Heart left ventricle (tissue), 16 donors: ENCODE measurements around the gene SUDS3. TPM values are rescaled to one million over a fixed set of nuclear protein-coding genes. Genes with fewer than 3 reads are reported as not detected.

Experiments used
- ATAC-seq, 4 donors: fragments of 200-7000 bp; cut with Tn5 transposase; one replicate each; pipeline ENCODE4 v1.9.1; 2020 to 2022; ENCODE audit warnings: moderate library complexity in 4 of 4, mild to moderate bottlenecking in 3 of 4, moderate number of reproducible peaks in 1 of 4
- DNase-seq, 5 donors: peaks; one replicate each; pipeline ENCODE4 v3.0.0-alpha.2; 2020
- H3K27ac ChIP-seq, 12 donors: fragments of 200-600 bp; sonication (generic) in 4 of 12; one replicate each; pipeline versions ENCODE4 v1.5.0 to v1.8.0; 2016 to 2022; ENCODE audit warnings: mild to moderate bottlenecking in 2 of 12
- H3K27me3 ChIP-seq, 9 donors: fragments of 200-600 bp; sonication (generic) in 2 of 9; one replicate each; pipeline versions ENCODE4 v1.5.1 to v1.8.0; 2016 to 2022; ENCODE audit warnings: mild to moderate bottlenecking in 3 of 9
- H3K36me3 ChIP-seq, 9 donors: fragments of 200-600 bp; sonication (generic) in 2 of 9; one replicate each; pipeline versions ENCODE4 v1.5.0 to v1.8.0; 2018 to 2022; ENCODE audit warnings: mild to moderate bottlenecking in 2 of 9
- H3K4me1 ChIP-seq, 12 donors: fragments of 200-600 bp; sonication (generic) in 4 of 12; one replicate each; pipeline versions ENCODE4 v1.5.0 to v1.8.0; 2016 to 2022; ENCODE audit warnings: mild to moderate bottlenecking in 3 of 12
- H3K4me3 ChIP-seq, 12 donors: fragments of 200-600 bp; sonication (generic) in 4 of 12; one replicate each; pipeline versions ENCODE4 v1.5.0 to v1.8.0; 2017 to 2022; ENCODE audit warnings: mild to moderate bottlenecking in 9 of 12, moderate library complexity in 4 of 12
- H3K9me3 ChIP-seq, 12 donors: fragments of 200-600 bp; sonication (generic) in 4 of 12; one replicate each; pipeline versions ENCODE4 v1.5.0 to v1.8.0; 2016 to 2022; ENCODE audit warnings: mild to moderate bottlenecking in 1 of 12
- POLR2A ChIP-seq, 2 donors: fragments of 450-650 bp; IDR thresholded peaks; one replicate each; pipeline ENCODE4 v1.6.1; 2017; ENCODE audit warnings: antibody characterized with exemption in 2 of 2, mild to moderate bottlenecking in 2 of 2, moderate library complexity in 2 of 2
- WGBS, 4 donors: extraction: QIAGEN DNeasy Blood & Tissue Kit in 2 of 4; methylation state at CpG; one replicate each; pipeline versions ENCODE4 v1.1.5 to v1.1.7; 2013 to 2018; 5-methylcytosine and 5-hydroxymethylcytosine counted together
- intact Hi-C, 10 donors: fragments of 100-400 bp; cut with DNase I; formaldehyde crosslinking; loops; one replicate each; pipeline versions ENCODE4 v1.11.1 to v1.14.2; 2022
- polyA plus RNA-seq, 2 donors: library from polyadenylated mRNA; stranded (reverse); fragments of 200-250 nt; gene quantifications; one replicate each; pipeline ENCODE4 v1.2.3, GENCODE V29; 2013
- total RNA-seq, 9 donors: library from RNA; depleted of rRNA in 2 of 9; stranded (reverse); fragments of >200 nt in 2 of 9; fragmentation: NEBNext Ultra II Directional in 3 of 9; extraction: Animal tissue kit (Norgen Biotek cat#: 25700) in 3 of 9; gene quantifications; one replicate each; pipeline versions ENCODE4 v1.1.0 to v1.2.4, GENCODE V29; 2016 to 2023
- TF ChIP-seq, protein P1 (sequence below), 12 donors: fragments of 200-600 bp; sonication (generic) in 4 of 12; IDR thresholded peaks; one replicate each; pipeline versions ENCODE4 v1.5.0 to v1.8.0; 2018 to 2022; ENCODE audit warnings: antibody characterized with exemption in 12 of 12, mild to moderate bottlenecking in 5 of 12
- donor health status: ischemic (EF 13 %, LVEDD 7.1; RV severe dilation, severe dysfunction).
- donor health status: healthy with polysubstance abuse.
- donor health status: DM: no; HTN: yes; CAD: no.
- donor health status: DM: no; HTN: no; CAD: no.
- donor health status: ischemic (EF 25% LVEDD 6.9; RV normal size, moderate dysfunction).
- donor health status: ischemic (EF 25% LVEDD 5.7; RV mildly dilated, moderate dysfunction).
- donor health status: healthy.
- donor health status: DM: yes; HTN: yes; CAD: no.
- donor health status: ischemic (EF 35%, LVEDD 5.7; RV mildly dilated, moderate dysfunction).
- donor health status: nonischemic (EF 11% LVEDD 7.7; RV severe dilation, severe dysfunction).
- donor health status: DM: yes; HTN: yes; CAD: no.
- donor health status: PGD.
- donor health status: ischemic (EF 29% LVEDD 5.4; RV normal size, mild dysfunction).
- donor health status: nonischemic (EF 23%, LVEDD 6.1; RV moderate dilation, normal function).

SUDS3 gene
- total and polyA plus RNA-seq, 11 donors = 8.0 to 32.1 (median 21.4) TPM

DNA sequence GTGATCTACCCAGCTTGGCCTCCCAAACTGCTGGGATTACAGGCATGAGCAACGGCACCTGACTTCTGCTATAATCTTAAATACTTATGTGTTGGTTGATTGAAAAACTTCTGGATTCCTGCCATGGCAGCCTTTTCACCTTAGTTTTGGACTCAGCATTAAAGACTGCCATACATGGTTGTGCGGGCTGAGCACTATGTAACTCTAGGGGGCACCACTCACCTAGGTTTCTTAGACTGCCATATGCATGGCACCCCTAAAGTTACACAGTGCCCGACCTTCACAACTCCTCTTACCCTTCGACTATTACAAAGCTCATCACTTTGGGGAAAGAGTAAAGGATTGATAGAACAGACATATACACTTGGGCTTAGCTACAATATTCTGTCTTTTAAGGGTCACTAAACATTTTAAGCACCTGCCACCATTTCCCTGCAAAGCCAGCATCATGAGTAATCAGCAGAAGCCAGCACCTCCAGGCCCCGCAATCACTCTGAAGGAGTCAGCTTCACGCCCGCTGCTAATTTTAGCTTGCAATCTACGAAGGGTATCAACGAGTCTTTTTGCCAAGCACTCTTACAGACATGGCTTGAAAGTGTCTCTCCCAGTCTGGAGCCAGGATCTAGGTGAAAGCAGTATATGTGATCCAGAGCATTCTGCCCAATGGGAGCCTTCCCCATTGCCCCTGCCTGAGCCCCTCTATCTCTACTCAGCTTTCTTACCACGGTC lies 59.8 kb downstream of the SUDS3 start:
- Histone ChIP-seq H3K27me3 (peaks cover 0 to 4% (median 0%) of the 10 kb centered on the region in 9 donors), H3K4me1 (peaks cover 0 to 10% (median 0%) of the 10 kb centered on the region in 12 donors), H3K36me3 (no peaks in the 10 kb centered on the region), H3K9me3 (no peaks in the 10 kb centered on the region), H3K4me3 (no peak overlapping the region), H3K27ac (no peak overlapping the region)
- intact Hi-C loops = loop anchor here in 3 of 10 donors (5.0 to 10.0 kb wide), 2 partner anchors 171 to 189 kb away; no protein-coding TSS in a partner anchor
- DNase-seq (no peak), ATAC-seq (peak; percentile 64 to 75 (median 74))
- 44 to 55% (median 48%) methylated on average over 10 of the region's 10 CpGs for WGBS, 4 donors
- TF ChIP-seq, protein P1, sequence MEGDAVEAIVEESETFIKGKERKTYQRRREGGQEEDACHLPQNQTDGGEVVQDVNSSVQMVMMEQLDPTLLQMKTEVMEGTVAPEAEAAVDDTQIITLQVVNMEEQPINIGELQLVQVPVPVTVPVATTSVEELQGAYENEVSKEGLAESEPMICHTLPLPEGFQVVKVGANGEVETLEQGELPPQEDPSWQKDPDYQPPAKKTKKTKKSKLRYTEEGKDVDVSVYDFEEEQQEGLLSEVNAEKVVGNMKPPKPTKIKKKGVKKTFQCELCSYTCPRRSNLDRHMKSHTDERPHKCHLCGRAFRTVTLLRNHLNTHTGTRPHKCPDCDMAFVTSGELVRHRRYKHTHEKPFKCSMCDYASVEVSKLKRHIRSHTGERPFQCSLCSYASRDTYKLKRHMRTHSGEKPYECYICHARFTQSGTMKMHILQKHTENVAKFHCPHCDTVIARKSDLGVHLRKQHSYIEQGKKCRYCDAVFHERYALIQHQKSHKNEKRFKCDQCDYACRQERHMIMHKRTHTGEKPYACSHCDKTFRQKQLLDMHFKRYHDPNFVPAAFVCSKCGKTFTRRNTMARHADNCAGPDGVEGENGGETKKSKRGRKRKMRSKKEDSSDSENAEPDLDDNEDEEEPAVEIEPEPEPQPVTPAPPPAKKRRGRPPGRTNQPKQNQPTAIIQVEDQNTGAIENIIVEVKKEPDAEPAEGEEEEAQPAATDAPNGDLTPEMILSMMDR (IDR thresholded peaks at IDR 0.05) = peak in 11 of 12 donors; percentile 18 to 55 (median 33)
- no peak for TF ChIP-seq POLR2A (IDR thresholded peaks at IDR 0.05)

DNA sequence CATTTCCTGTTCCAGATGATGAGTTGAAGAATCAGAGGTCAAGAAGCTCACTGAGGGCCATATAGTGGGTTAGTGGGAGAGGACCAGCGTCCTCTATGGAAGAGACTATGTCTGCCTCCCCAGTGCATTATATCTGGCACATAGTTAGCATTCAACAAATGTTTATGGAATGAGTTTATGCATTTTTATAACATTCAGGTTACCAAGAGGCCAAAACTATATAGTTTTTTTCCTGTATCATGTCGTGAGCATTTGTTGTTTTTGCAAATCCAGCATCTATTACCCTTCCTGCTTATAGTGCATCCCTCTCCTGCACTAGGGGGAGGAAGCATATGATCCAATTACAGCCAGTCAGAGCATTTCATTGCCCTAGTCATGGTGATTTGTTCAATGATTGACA lies 60.6 kb downstream of the SUDS3 start:
- WGBS, 4 donors = 37 to 47% (median 43%) methylated on average over 2 of the region's 2 CpGs
- ATAC-seq (no peak), DNase-seq (no peak)
- Histone ChIP-seq H3K27ac (no peak overlapping the region), H3K9me3 (no peaks in the 10 kb centered on the region), H3K36me3 (no peaks in the 10 kb centered on the region), H3K4me3 (no peak overlapping the region), H3K4me1 (peaks cover 0 to 10% (median 0%) of the 10 kb centered on the region in 12 donors), H3K27me3 (peaks cover 0 to 4% (median 0%) of the 10 kb centered on the region in 9 donors)
- intact Hi-C loops = loop anchor here in 3 of 10 donors (5.0 to 10.0 kb wide), 2 partner anchors 170 to 188 kb away; no protein-coding TSS in a partner anchor
- TF ChIP-seq, protein P1 (IDR thresholded peaks at IDR 0.05) = no peak
- TF ChIP-seq POLR2A (IDR thresholded peaks at IDR 0.05) = no peak

DNA sequence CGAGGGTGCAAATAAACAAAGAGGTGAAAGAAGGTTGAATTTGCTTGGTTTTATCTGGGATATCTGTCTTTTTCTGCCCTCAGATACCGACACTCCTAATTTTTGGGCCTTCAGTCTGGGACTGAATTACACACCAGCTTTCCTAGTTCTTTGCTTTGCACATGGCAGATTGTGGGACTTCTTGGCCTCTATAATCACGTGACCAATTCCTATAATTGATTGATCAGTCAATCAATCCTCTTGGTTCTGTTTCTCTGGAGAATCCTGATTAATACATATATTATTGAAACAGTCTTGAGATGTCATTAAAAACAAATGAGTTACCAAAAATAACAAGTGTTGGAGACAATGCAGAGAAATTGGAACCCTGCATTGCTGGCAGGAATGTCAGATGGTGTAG lies 62.7 kb downstream of the SUDS3 start:
- no peak for TF ChIP-seq POLR2A (IDR thresholded peaks at IDR 0.05)
- TF ChIP-seq, protein P1 (IDR thresholded peaks at IDR 0.05) = no peak
- intact Hi-C loops = loop anchor here in 3 of 10 donors (5.0 to 10.0 kb wide), 2 partner anchors 168 to 186 kb away; no protein-coding TSS in a partner anchor
- 75 to 84% (median 81%) methylated on average over 3 of the region's 3 CpGs for WGBS, 4 donors

DNA sequence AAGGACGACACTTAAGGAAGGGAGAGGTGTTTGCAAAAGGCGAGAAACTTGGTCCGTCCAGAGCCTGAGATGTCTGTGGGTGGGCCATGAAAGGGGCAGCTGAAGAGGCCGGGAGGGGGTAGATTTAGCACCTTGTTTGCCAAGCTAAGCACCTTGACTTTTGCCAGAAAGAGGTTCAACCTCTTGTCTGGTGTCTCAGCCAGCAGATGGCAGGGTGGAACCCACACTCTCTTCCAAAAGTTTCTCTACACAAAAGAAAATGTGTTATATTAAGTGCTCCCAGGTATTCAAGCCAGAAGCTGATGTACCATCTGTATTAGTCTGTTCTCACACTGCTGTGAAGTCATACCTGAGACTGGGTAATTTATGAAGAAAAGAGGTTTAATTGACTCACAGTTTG lies 69.9 kb downstream of the SUDS3 start:
- TF ChIP-seq POLR2A (IDR thresholded peaks at IDR 0.05) = no peak
- TF ChIP-seq, protein P1 (IDR thresholded peaks at IDR 0.05) = peak in 7 of 12 donors; percentile 16 to 31 (median 23)
- Histone ChIP-seq H3K36me3 (no peaks in the 10 kb centered on the region), H3K4me3 (no peak overlapping the region), H3K27me3 (peaks cover 0 to 2% (median 0%) of the 10 kb centered on the region in 9 donors), H3K4me1 (no peaks in the 10 kb centered on the region), H3K27ac (no peak overlapping the region), H3K9me3 (no peaks in the 10 kb centered on the region)
- no peak for DNase-seq
- WGBS, 4 donors = 24 to 36% (median 29%) methylated on average over 4 of the region's 4 CpGs
- no peak for ATAC-seq
- intact Hi-C loops = loop anchor here in 5 of 10 donors (5.0 to 10.0 kb wide), 3 partner anchors 171 to 179 kb away; no protein-coding TSS in a partner anchor

More for the DNA sequence above, 62.7 kb downstream of the SUDS3 start:
- Histone ChIP-seq H3K36me3 (no peaks in the 10 kb centered on the region), H3K4me1 (peaks cover 0 to 10% (median 0%) of the 10 kb centered on the region in 12 donors), H3K27me3 (peaks cover 0 to 4% (median 0%) of the 10 kb centered on the region in 9 donors), H3K9me3 (no peaks in the 10 kb centered on the region), H3K27ac (no peak overlapping the region), H3K4me3 (no peak overlapping the region)
- no peak for DNase-seq
- ATAC-seq = no peak
